Endothelial cell of umbilical vein (primary cell): ENCODE measurements around the gene GNB1L.

Experiments
- CTCF ChIP-seq, 2 donors: IDR thresholded peaks; 1 replicate in 1 of 2; 2 replicates in 1 of 2; pipeline ENCODE4 v1.5.1; 2011; ENCODE audit warnings: low read length in 2 of 2, mild to moderate bottlenecking in 2 of 2, moderate library complexity in 2 of 2, control low read depth in 1 of 2, inconsistent platforms in 1 of 2, low read depth in 1 of 2; ENCODE audit not compliant: insufficient read depth in 1 of 2; ENCODE audit errors: extremely low read depth in 1 of 2
- EZH2 ChIP-seq: IDR thresholded peaks from 2 replicates; pipeline ENCODE4 v1.6.1; 2012; ENCODE audit warnings: borderline replicate concordance, low read depth, mild to moderate bottlenecking, moderate library complexity, low read length, inconsistent platforms; ENCODE audit not compliant: severe bottlenecking
- FOS ChIP-seq: IDR thresholded peaks from 2 replicates; pipeline ENCODE4 v1.6.1; 2011; ENCODE audit warnings: mild to moderate bottlenecking, low read length, moderate library complexity, borderline replicate concordance; ENCODE audit not compliant: insufficient read depth
- GATA2 ChIP-seq: IDR thresholded peaks from 2 replicates; pipeline ENCODE4 v1.7.0; 2011; ENCODE audit warnings: low read depth, mild to moderate bottlenecking, moderate library complexity, mixed read lengths, low read length; ENCODE audit not compliant: insufficient read length, insufficient read depth
- JUN ChIP-seq: IDR thresholded peaks from 2 replicates; pipeline ENCODE4 v1.6.1; 2011; ENCODE audit warnings: borderline replicate concordance, low read depth; ENCODE audit not compliant: insufficient read length, insufficient read depth
- POLR2A ChIP-seq: IDR thresholded peaks from 2 replicates; pipeline ENCODE4 v1.6.1; 2012; ENCODE audit warnings: low read depth, mild to moderate bottlenecking, control low read depth, low read length
- POLR2AphosphoS5 ChIP-seq: IDR thresholded peaks from 2 replicates; pipeline ENCODE4 v1.6.1; 2012; ENCODE audit warnings: low read depth, mild to moderate bottlenecking, control low read depth, low read length, moderate library complexity; ENCODE audit not compliant: insufficient read depth

- no peak for TF ChIP-seq CTCF (IDR thresholded peaks at IDR 0.05; ENCODE audit: extremely low read depth in 1 of 2, insufficient read depth in 1 of 2, low read depth in 1 of 2, low read length in 2 of 2)
- no peak for TF ChIP-seq POLR2AphosphoS5
- TF ChIP-seq EZH2, result no peak
- TF ChIP-seq GATA2, result no peak
- no peak for TF ChIP-seq JUN
- no peak for TF ChIP-seq POLR2A
- no peak for TF ChIP-seq FOS
Measured at GRCh38 chr22:19853058-19853878, 1.4 kb downstream of the GNB1L start.
